K562 (cell line): ENCODE data around the gene FAAP100. TPM values are rescaled to one million over a fixed set of nuclear protein-coding genes. Genes with fewer than 3 reads are reported as not detected.
A peak's percentile ranks its signal among the peaks of the same experiment; 100 is the strongest.

Experiments used
- CCNT2 ChIP-seq: IDR thresholded peaks from 2 replicates; pipeline ENCODE4 v1.6.1; 2011; ENCODE audit warnings: borderline replicate concordance, low read depth, mild to moderate bottlenecking, moderate library complexity, mixed read lengths, low read length; ENCODE audit not compliant: insufficient read length; ENCODE audit errors: extremely low read depth
- CHD4 ChIP-seq: fragments of 200-600 bp; sonication (generic); IDR thresholded peaks from 3 replicates; pipeline ENCODE4 v1.6.1; 2012; ENCODE audit warnings: low read depth, mild to moderate bottlenecking, mixed read lengths, low read length, inconsistent platforms; ENCODE audit not compliant: insufficient read depth, insufficient replicate concordance, poor library complexity, severe bottlenecking
- ELF1 ChIP-seq: fragments of 200-800 bp; sonication (Bioruptor generic); IDR thresholded peaks from 2 replicates; pipeline ENCODE4 v1.6.1; 2016; ENCODE audit warnings: missing genetic modification characterization, missing compliant biosample characterization
- GABPA ChIP-seq: fragments of 200-800 bp; sonication (Bioruptor generic); conservative IDR thresholded peaks from 2 replicates; pipeline ENCODE4 v1.6.1; 2016; ENCODE audit warnings: low read depth, missing genetic modification characterization, missing compliant biosample characterization
- HSF4 ChIP-seq: fragments of 250-450 bp; sonication (Bioruptor Pico); IDR thresholded peaks from 2 replicates; pipeline ENCODE4 v2.1.2; 2022; ENCODE audit warnings: mild to moderate bottlenecking, moderate library complexity, borderline replicate concordance
- IFI16 ChIP-seq: fragments of 250-450 bp; sonication (Bioruptor Pico); IDR thresholded peaks from 2 replicates; pipeline ENCODE4 v2.1.2; 2022; ENCODE audit warnings: mild to moderate bottlenecking, inconsistent platforms
- KAT2B ChIP-seq: IDR thresholded peaks from one replicate; pipeline ENCODE4 v1.6.1; 2012; ENCODE audit warnings: low read depth, mild to moderate bottlenecking, control low read depth, inconsistent platforms, low read length, moderate library complexity
- KLF13 ChIP-seq: fragments of 450-650 bp; IDR thresholded peaks from 2 replicates; pipeline ENCODE4 v1.6.1; 2016; ENCODE audit warnings: missing genetic modification characterization, low read depth, mild to moderate bottlenecking, missing compliant biosample characterization, moderate library complexity, borderline replicate concordance
- NCOA1 ChIP-seq: fragments of 450-650 bp; IDR thresholded peaks from 2 replicates; pipeline ENCODE4 v1.6.1; 2016; ENCODE audit warnings: low read depth
- NONO ChIP-seq, 2 experiments: fragments of 200-400 bp in 1 of 2; fragments of 450-650 bp in 1 of 2; formaldehyde crosslinking in 1 of 2; IDR thresholded peaks; 2 replicates each; pipeline ENCODE4 v1.6.1; 2017; ENCODE audit warnings: low read depth in 2 of 2, mild to moderate bottlenecking in 2 of 2, moderate library complexity in 2 of 2, low read length in 1 of 2
- NR3C1 ChIP-seq: sonication (generic); formaldehyde crosslinking; IDR thresholded peaks from 2 replicates; pipeline ENCODE4 v1.8.1; 2022; ENCODE audit warnings: missing genetic modification reagents
- PML ChIP-seq: IDR thresholded peaks from 2 replicates; pipeline ENCODE4 v1.6.1; 2012; ENCODE audit warnings: low read length, inconsistent platforms
- POU5F1 ChIP-seq: fragments of 150-350 bp; IDR thresholded peaks from 2 replicates; pipeline ENCODE4 v1.6.1; 2014; ENCODE audit warnings: borderline replicate concordance, low read length, low read depth, mild to moderate bottlenecking; ENCODE audit not compliant: partially characterized antibody
- PTBP1 ChIP-seq: fragments of 200-400 bp; formaldehyde crosslinking; IDR thresholded peaks from 2 replicates; pipeline ENCODE4 v1.6.1; 2017; ENCODE audit warnings: low read depth, low read length
- RFX7 ChIP-seq: fragments of 250-450 bp; sonication (Bioruptor Pico); IDR thresholded peaks from 2 replicates; pipeline ENCODE4 v1.5.1; 2021; ENCODE audit warnings: mild to moderate bottlenecking
- RNF2 ChIP-seq: sonication (generic); IDR thresholded peaks from 2 replicates; pipeline ENCODE4 v1.6.1; 2016
- TAF1 ChIP-seq: IDR thresholded peaks from 2 replicates; pipeline ENCODE4 v1.6.1; 2011; ENCODE audit warnings: mild to moderate bottlenecking, low read length, moderate library complexity; ENCODE audit not compliant: insufficient read depth, control insufficient read depth, severe bottlenecking; ENCODE audit errors: extremely low read depth
- TAF7 ChIP-seq: fragments of 450-650 bp; IDR thresholded peaks from 2 replicates; pipeline ENCODE4 v1.6.1; 2016; ENCODE audit warnings: missing genetic modification characterization, missing compliant biosample characterization
- TCF7L2 ChIP-seq: fragments of 150-350 bp; IDR thresholded peaks from 2 replicates; pipeline ENCODE4 v1.6.1; 2016; ENCODE audit warnings: low read depth, mild to moderate bottlenecking, low read length, moderate library complexity
- ZBTB7A ChIP-seq: IDR thresholded peaks from 2 replicates; pipeline ENCODE4 v1.6.1; 2011; ENCODE audit warnings: low read depth, mild to moderate bottlenecking, low read length, moderate library complexity, borderline replicate concordance; ENCODE audit not compliant: control insufficient read depth
- ZKSCAN8 ChIP-seq: fragments of 200-800 bp; sonication (Bioruptor generic); IDR thresholded peaks from 2 replicates; pipeline ENCODE4 v1.6.1; 2016; ENCODE audit warnings: missing genetic modification characterization, missing compliant biosample characterization
- ZNF263 ChIP-seq: sonication (generic); formaldehyde crosslinking; IDR thresholded peaks from 2 replicates; pipeline ENCODE4 v1.8.0; 2022; ENCODE audit warnings: mild to moderate bottlenecking, missing genetic modification reagents, borderline replicate concordance
- ZNF384 ChIP-seq: IDR thresholded peaks from 2 replicates; pipeline ENCODE4 v1.6.1; 2012; ENCODE audit warnings: low read depth, low read length, improper control_type of control experiment
- ZNF431 ChIP-seq: sonication (generic); formaldehyde crosslinking; IDR thresholded peaks from 2 replicates; pipeline ENCODE4 v1.8.0; 2022; ENCODE audit warnings: mild to moderate bottlenecking, missing genetic modification reagents
- ZNF766 ChIP-seq: fragments of 200-800 bp; sonication (Bioruptor generic); conservative IDR thresholded peaks from 2 replicates; pipeline ENCODE4 v1.6.1; 2016; ENCODE audit warnings: missing genetic modification characterization, missing compliant biosample characterization
- polyA plus RNA-seq, 8 experiments: library from polyadenylated mRNA; depleted of rRNA in 4 of 8; stranded (reverse) in 5 of 8; unstranded in 3 of 8; fragments of >200 nt; fragmentation: Nextera tagmentation in 2 of 8; fragmentation: Illumina TruSeq in 1 of 8; extraction: Ambion mirVana in 2 of 8; extraction: Trizol in 1 of 8; gene quantifications; 2 replicates each; pipeline versions ENCODE4 v1.2.1 to v1.2.3, GENCODE V29; 2011 to 2014; ENCODE audit warnings: inconsistent platforms in 1 of 8, missing spikeins in 1 of 8
- total RNA-seq, 7 experiments: library from RNA; depleted of rRNA in 6 of 7; stranded (reverse); fragments of >200 nt in 6 of 7; fragmentation: Illumina TruSeq in 2 of 7; extraction: Trizol in 2 of 7; gene quantifications; 2 replicates each; pipeline versions ENCODE4 v1.2.1 to v1.2.3, GENCODE V29; 2011 to 2021; ENCODE audit warnings: low replicate concordance in 1 of 7
- TF ChIP-seq, protein P1 (sequence below): fragments of 250-450 bp; sonication (Bioruptor Pico); IDR thresholded peaks from 2 replicates; pipeline ENCODE4 v1.8.0; 2021; ENCODE audit warnings: mild to moderate bottlenecking, moderate library complexity

FAAP100 gene
- total and polyA plus RNA-seq, 9 of the 15 experiments (the other 6 are each of a cell fraction or from before 2014, with no cell fraction given) = 0.31 to 51.2 (median 12.6) TPM

DNA sequence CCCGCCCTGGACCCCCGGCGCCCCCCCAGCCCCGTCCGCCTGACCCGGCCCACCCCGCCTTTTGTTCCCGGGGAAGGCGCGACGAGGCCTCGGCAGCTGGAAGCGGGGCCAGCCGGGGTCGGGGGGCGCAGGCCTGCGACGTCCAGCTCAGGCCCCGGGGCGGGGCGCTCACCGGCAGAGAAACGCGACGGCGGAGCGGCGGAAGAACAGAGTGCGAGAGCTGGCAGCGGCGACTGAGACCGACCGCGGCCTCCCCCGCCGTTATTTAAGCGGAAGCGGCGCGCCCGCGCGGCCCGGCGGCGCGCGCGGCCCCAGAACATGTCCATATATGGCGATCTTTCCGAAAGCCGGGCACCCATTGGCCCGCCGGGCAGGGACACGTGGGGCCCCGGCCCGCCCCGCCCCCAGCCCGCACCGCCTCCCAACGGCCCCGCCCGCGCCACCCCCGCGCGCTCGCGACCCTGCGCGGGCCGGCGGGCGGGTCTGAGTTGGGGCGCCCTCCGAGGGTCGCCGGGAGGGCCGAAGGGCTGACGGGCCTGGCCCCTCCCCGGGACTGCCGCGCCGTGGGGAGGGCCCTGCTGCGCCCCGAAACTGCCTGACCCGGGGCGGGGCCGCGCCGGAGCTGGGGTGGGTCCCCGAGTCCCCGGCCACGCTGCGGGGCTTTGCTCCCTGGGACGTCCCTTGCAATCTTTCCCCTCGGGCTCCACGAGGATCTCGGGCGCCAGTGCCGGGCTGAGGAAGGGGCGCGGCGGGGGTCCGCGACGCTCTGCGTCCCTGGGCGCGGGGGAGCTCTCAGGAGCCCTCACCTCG, 39.4 kb downstream of the FAAP100 start, which contains the start of gene ACTG1 (continued):
- no peak for TF ChIP-seq TCF7L2
- no peak for TF ChIP-seq HSF4
- TF ChIP-seq ZNF384 = no peak
- peak; percentile 63; the same call in 1 of the 2 replicates for TF ChIP-seq GABPA (tag)
- TF ChIP-seq CCNT2 = peak; percentile 93
- no peak for TF ChIP-seq PTBP1
- no peak for TF ChIP-seq ZNF263 (CRISPR knock-in tag)
- TF ChIP-seq TAF1 = peak; percentile 92
- TF ChIP-seq RFX7 = no peak
- no peak for TF ChIP-seq NCOA1
- TF ChIP-seq, protein P1, sequence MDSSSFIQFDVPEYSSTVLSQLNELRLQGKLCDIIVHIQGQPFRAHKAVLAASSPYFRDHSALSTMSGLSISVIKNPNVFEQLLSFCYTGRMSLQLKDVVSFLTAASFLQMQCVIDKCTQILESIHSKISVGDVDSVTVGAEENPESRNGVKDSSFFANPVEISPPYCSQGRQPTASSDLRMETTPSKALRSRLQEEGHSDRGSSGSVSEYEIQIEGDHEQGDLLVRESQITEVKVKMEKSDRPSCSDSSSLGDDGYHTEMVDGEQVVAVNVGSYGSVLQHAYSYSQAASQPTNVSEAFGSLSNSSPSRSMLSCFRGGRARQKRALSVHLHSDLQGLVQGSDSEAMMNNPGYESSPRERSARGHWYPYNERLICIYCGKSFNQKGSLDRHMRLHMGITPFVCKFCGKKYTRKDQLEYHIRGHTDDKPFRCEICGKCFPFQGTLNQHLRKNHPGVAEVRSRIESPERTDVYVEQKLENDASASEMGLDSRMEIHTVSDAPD = no peak
- TF ChIP-seq ZKSCAN8 (CRISPR knock-in tag) = peak; percentile 57; the same call in 1 of the 2 replicates
- peak; percentile 92 for TF ChIP-seq PML
- peak; percentile 96 for TF ChIP-seq ZNF766 (CRISPR knock-in tag)
- no peak for TF ChIP-seq ZNF431
- TF ChIP-seq NR3C1 (CRISPR knock-in tag) = no peak
- TF ChIP-seq CHD4 = no peak
- TF ChIP-seq POU5F1 = no peak
- no peak for TF ChIP-seq KAT2B
- no peak for TF ChIP-seq TAF7 (tag)
- no peak for TF ChIP-seq ELF1
- TF ChIP-seq NONO (IDR thresholded peaks at IDR 0.05; ENCODE audit: low read depth in 2 of 2, low read length in 1 of 2) = peak; percentile 61 to 99
- TF ChIP-seq IFI16 (CRISPR knock-in tag) = no peak
- 0 out of 2 replicates have a peak, but pooled peaks have one; percentile 42 for TF ChIP-seq RNF2
- TF ChIP-seq KLF13 = no peak
- peak; percentile 97 for TF ChIP-seq ZBTB7A
